ENCODE measurements around the gene GTF2A2. TPM values are rescaled to one million over a fixed set of nuclear protein-coding genes. Genes with fewer than 3 reads are reported as not detected.

The GTF2A2 gene
- polyA plus RNA-seq, 1 donor from 2014 or later = 171 TPM

GRCh38 chr15:59590027-59590426 lies 67.3 kb downstream of the GTF2A2 start:
- no peak overlapping the region for H3K9ac ChIP-seq (ENCODE audit: low read length)
- H3K27ac ChIP-seq (ENCODE audit: low read length) = no peak overlapping the region
- TF ChIP-seq EZH2 (IDR thresholded peaks at IDR 0.05; ENCODE audit: borderline replicate concordance, insufficient read depth, low read length, poor library complexity, severe bottlenecking) (no peak), POLR2AphosphoS5 (IDR thresholded peaks at IDR 0.05) (no peak), REST (IDR thresholded peaks at IDR 0.05; ENCODE audit: borderline replicate concordance) (no peak), TAF1 (IDR thresholded peaks at IDR 0.05; ENCODE audit: low read depth) (no peak), RAD21 (conservative IDR thresholded peaks at IDR 0.05) (no peak), MXI1 (conservative IDR thresholded peaks at IDR 0.05; ENCODE audit: poor library complexity, severe bottlenecking) (no peak), CTCF (IDR thresholded peaks at IDR 0.05; ENCODE audit: poor library complexity, severe bottlenecking) (no peak), EP300 (conservative IDR thresholded peaks at IDR 0.05; ENCODE audit: poor library complexity, severe bottlenecking) (no peak), SMC3 (conservative IDR thresholded peaks at IDR 0.05; ENCODE audit: poor library complexity) (no peak)
- no peaks in the 10 kb centered on the region for H3K36me3 ChIP-seq (ENCODE audit: insufficient read depth, low read length)
- no peaks in the 10 kb centered on the region for H3K79me2 ChIP-seq (replicated peaks; ENCODE audit: insufficient read depth, low read length)
- no peak overlapping the region for H2AFZ ChIP-seq (ENCODE audit: low read depth, low read length)
- no peaks in the 10 kb centered on the region for H3K9me3 ChIP-seq (ENCODE audit: low read length)
- no peak overlapping the region for H3K4me2 ChIP-seq (ENCODE audit: low read length)
- no peaks in the 10 kb centered on the region for H3K27me3 ChIP-seq (ENCODE audit: insufficient read depth, low read depth, low read length)
- H4K20me1 ChIP-seq (ENCODE audit: insufficient read depth) = no peaks in the 10 kb centered on the region
- no peak overlapping the region for H3K4me3 ChIP-seq (ENCODE audit: low read length)
- H3K9me2 ChIP-seq (ENCODE audit: insufficient read depth, low read length) = no peaks in the 10 kb centered on the region
- no peaks in the 10 kb centered on the region for H3F3A ChIP-seq (ENCODE audit: insufficient read depth, low read length, poor library complexity, severe bottlenecking)

Other genes starting within 250 kb of the GTF2A2 start
- 4.5 and 5.0 TPM in 2 replicates for gene FAM81A, start 219.3 kb downstream of the GTF2A2 start, polyA plus RNA-seq
- 0.81 and 1.7 TPM in 2 replicates for gene GCNT3, start 45.7 kb downstream of the GTF2A2 start, polyA plus RNA-seq
- 142 and 170 TPM in 2 replicates for gene BNIP2, start 31.8 kb upstream of the GTF2A2 start, polyA plus RNA-seq

Data from neural cell (in vitro differentiated cells).